ENCODE measurements around the gene E2F7.

E2F7 gene

DNA sequence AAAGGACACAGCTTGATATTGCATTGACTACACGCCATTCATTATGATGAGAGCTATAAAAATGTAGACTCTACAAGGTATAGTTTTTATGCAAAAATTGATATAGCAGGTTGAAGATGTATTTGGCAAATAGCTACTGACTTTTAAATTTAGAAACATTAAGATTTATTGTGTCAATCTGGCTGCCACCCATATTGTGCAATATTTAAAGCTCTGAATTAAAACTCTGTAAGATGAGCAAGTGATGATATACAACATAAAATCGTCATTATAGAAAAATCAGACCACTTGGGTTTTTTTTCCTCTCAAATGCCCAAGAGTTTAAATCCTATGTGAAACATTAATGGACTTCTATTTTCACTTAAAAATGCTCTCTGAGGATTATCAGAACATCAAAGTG, 36.8 kb upstream of the E2F7 start (continued):
- no peak for TF ChIP-seq ZNF561 (tag by site-specific recombination; IDR thresholded peaks at IDR 0.05; ENCODE audit: borderline replicate concordance)
- TF ChIP-seq, protein P1, sequence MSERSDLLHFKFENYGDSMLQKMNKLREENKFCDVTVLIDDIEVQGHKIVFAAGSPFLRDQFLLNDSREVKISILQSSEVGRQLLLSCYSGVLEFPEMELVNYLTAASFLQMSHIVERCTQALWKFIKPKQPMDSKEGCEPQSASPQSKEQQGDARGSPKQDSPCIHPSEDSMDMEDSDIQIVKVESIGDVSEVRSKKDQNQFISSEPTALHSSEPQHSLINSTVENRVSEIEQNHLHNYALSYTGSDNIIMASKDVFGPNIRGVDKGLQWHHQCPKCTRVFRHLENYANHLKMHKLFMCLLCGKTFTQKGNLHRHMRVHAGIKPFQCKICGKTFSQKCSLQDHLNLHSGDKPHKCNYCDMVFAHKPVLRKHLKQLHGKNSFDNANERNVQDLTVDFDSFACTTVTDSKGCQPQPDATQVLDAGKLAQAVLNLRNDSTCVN (tag by site-specific recombination; optimal IDR thresholded peaks at IDR 0.05) = no peak
- TF ChIP-seq, protein P2, sequence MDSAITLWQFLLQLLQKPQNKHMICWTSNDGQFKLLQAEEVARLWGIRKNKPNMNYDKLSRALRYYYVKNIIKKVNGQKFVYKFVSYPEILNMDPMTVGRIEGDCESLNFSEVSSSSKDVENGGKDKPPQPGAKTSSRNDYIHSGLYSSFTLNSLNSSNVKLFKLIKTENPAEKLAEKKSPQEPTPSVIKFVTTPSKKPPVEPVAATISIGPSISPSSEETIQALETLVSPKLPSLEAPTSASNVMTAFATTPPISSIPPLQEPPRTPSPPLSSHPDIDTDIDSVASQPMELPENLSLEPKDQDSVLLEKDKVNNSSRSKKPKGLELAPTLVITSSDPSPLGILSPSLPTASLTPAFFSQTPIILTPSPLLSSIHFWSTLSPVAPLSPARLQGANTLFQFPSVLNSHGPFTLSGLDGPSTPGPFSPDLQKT (IDR thresholded peaks at IDR 0.05; ENCODE audit: borderline replicate concordance, low read depth, low read length) = no peak
- no peak for TF ChIP-seq ZNF670 (tag by site-specific recombination; IDR thresholded peaks at IDR 0.05; ENCODE audit: low read depth)
- TF ChIP-seq SP3 (tag by site-specific recombination; IDR thresholded peaks at IDR 0.05) = no peak
- TF ChIP-seq, protein P3, sequence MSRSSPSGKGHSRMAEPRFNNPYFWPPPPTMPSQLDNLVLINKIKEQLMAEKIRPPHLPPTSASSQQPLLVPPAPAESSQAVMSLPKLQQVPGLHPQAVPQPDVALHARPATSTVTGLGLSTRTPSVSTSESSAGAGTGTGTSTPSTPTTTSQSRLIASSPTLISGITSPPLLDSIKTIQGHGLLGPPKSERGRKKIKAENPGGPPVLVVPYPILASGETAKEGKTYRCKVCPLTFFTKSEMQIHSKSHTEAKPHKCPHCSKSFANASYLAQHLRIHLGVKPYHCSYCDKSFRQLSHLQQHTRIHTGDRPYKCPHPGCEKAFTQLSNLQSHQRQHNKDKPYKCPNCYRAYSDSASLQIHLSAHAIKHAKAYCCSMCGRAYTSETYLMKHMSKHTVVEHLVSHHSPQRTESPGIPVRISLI (tag by site-specific recombination; IDR thresholded peaks at IDR 0.05) = no peak
- TF ChIP-seq, protein P4, sequence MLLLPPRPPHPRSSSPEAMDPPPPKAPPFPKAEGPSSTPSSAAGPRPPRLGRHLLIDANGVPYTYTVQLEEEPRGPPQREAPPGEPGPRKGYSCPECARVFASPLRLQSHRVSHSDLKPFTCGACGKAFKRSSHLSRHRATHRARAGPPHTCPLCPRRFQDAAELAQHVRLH (tag by site-specific recombination; IDR thresholded peaks at IDR 0.05) = no peak
- TF ChIP-seq KLF8 (tag by site-specific recombination; IDR thresholded peaks at IDR 0.05) = no peak

DNA sequence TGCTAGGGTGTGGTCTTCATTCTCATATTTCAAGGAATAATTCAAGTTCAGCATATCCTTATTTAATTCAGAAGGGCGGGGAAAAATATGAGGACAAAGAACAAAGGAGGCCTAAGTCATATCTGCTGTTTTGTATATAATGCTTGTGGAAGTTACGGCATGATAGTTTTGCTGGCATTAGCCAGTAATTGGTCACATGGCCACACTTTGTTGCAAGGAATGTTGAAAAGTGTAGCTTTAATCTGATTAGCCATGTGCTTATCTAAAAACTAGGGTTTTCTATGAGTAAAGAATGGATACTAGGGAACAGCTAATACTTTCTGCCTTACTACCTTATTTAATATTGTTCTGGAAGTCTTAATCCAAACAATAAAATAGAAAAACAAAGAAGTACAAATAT, 34.4 kb upstream of the E2F7 start:
- POLR2A ChIA-PET = no interaction called here

More for the DNA sequence above, 34.4 kb upstream of the E2F7 start:
- Histone ChIP-seq H3K4me3 (ENCODE audit: low read depth, low read length) (no peak overlapping the region), H3K36me3 (ENCODE audit: control insufficient read depth in 2 of 2, insufficient read depth in 1 of 2, low read length in 2 of 2) (no peaks in the 10 kb centered on the region), H3K27ac (ENCODE audit: extremely low read depth, low read depth, low read length) (no peak overlapping the region), H3K9me3 (ENCODE audit: control insufficient read depth, insufficient read depth, low read depth, low read length) (no peaks in the 10 kb centered on the region), H3K4me1 (ENCODE audit: control insufficient read depth, insufficient read depth, low read length) (no peaks in the 10 kb centered on the region)
- TF ChIP-seq ZNF19 (tag by site-specific recombination; IDR thresholded peaks at IDR 0.05; ENCODE audit: low read depth) (no peak), ZNF600 (tag by site-specific recombination; IDR thresholded peaks at IDR 0.05) (no peak), ZNF184 (tag by site-specific recombination; IDR thresholded peaks at IDR 0.05) (no peak), ZNF558 (tag by site-specific recombination; IDR thresholded peaks at IDR 0.05) (no peak), ZNF157 (tag by site-specific recombination; IDR thresholded peaks at IDR 0.05) (no peak), ZNF350 (tag by site-specific recombination; IDR thresholded peaks at IDR 0.05) (no peak), SP7 (tag by site-specific recombination; IDR thresholded peaks at IDR 0.05) (no peak), ZNF138 (tag by site-specific recombination; IDR thresholded peaks at IDR 0.05; ENCODE audit: borderline replicate concordance) (no peak), MZF1 (tag by site-specific recombination; IDR thresholded peaks at IDR 0.05; ENCODE audit: borderline replicate concordance) (no peak), HOXA7 (CRISPR knock-in tag; IDR thresholded peaks at IDR 0.05; ENCODE audit: borderline replicate concordance) (no peak), GLIS2 (tag by site-specific recombination; IDR thresholded peaks at IDR 0.05) (no peak), ZBTB48 (tag by site-specific recombination; IDR thresholded peaks at IDR 0.05) (no peak)
- TF ChIP-seq, protein P5, sequence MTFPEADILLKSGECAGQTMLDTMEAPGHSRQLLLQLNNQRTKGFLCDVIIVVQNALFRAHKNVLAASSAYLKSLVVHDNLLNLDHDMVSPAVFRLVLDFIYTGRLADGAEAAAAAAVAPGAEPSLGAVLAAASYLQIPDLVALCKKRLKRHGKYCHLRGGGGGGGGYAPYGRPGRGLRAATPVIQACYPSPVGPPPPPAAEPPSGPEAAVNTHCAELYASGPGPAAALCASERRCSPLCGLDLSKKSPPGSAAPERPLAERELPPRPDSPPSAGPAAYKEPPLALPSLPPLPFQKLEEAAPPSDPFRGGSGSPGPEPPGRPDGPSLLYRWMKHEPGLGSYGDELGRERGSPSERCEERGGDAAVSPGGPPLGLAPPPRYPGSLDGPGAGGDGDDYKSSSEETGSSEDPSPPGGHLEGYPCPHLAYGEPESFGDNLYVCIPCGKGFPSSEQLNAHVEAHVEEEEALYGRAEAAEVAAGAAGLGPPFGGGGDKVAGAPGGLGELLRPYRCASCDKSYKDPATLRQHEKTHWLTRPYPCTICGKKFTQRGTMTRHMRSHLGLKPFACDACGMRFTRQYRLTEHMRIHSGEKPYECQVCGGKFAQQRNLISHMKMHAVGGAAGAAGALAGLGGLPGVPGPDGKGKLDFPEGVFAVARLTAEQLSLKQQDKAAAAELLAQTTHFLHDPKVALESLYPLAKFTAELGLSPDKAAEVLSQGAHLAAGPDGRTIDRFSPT (tag by site-specific recombination; IDR thresholded peaks at IDR 0.05) = no peak
- TF ChIP-seq, protein P6, sequence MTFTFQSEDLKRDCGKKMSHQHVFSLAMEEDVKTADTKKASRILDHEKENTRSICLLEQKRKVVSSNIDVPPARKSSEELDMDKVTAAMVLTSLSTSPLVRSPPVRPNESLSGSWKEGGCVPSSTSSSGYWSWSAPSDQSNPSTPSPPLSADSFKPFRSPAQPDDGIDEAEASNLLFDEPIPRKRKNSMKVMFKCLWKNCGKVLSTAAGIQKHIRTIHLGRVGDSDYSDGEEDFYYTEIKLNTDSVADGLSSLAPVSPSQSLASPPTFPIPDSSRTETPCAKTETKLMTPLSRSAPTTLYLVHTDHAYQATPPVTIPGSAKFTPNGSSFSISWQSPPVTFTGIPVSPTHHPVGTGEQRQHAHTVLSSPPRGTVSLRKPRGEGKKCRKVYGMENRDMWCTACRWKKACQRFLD (tag by site-specific recombination; IDR thresholded peaks at IDR 0.05) = no peak
- TF ChIP-seq, protein P7, sequence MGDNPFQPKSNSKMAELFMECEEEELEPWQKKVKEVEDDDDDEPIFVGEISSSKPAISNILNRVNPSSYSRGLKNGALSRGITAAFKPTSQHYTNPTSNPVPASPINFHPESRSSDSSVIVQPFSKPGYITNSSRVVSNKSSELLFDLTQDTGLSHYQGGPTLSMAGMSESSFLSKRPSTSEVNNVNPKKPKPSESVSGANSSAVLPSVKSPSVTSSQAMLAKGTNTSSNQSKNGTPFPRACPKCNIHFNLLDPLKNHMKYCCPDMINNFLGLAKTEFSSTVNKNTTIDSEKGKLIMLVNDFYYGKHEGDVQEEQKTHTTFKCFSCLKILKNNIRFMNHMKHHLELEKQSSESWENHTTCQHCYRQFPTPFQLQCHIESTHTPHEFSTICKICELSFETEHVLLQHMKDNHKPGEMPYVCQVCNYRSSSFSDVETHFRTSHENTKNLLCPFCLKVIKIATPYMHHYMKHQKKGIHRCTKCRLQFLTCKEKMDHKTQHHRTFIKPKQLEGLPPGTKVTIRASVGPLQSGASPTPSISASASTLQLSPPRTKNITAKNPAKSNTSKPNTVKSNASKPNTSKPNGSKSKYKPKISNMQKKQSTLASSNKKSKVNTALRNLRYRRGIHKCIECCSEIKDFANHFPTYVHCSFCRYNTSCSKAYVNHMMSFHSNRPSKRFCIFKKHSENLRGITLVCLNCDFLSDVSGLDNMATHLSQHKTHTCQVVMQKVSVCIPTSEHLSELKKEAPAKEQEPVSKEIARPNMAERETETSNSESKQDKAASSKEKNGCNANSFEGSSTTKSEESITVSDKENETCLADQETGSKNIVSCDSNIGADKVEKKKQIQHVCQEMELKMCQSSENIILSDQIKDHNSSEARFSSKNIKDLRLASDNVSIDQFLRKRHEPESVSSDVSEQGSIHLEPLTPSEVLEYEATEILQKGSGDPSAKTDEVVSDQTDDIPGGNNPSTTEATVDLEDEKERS (tag by site-specific recombination; IDR thresholded peaks at IDR 0.05) = no peak
- TF ChIP-seq, protein P8, sequence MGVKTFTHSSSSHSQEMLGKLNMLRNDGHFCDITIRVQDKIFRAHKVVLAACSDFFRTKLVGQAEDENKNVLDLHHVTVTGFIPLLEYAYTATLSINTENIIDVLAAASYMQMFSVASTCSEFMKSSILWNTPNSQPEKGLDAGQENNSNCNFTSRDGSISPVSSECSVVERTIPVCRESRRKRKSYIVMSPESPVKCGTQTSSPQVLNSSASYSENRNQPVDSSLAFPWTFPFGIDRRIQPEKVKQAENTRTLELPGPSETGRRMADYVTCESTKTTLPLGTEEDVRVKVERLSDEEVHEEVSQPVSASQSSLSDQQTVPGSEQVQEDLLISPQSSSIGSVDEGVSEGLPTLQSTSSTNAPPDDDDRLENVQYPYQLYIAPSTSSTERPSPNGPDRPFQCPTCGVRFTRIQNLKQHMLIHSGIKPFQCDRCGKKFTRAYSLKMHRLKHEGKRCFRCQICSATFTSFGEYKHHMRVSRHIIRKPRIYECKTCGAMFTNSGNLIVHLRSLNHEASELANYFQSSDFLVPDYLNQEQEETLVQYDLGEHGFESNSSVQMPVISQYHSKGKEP (tag by site-specific recombination; IDR thresholded peaks at IDR 0.05) = no peak
- CTCF ChIA-PET = no interaction called here
